Heart left ventricle (tissue), 16 donors: ENCODE data around the gene MEGF8. TPM values are rescaled to one million over a fixed set of nuclear protein-coding genes. Genes with fewer than 3 reads are reported as not detected.

Experiments used
- ATAC-seq, 4 donors: fragments of 200-7000 bp; cut with Tn5 transposase; one replicate each; pipeline ENCODE4 v1.9.1; 2020 to 2022; ENCODE audit warnings: moderate library complexity in 4 of 4, mild to moderate bottlenecking in 3 of 4, moderate number of reproducible peaks in 1 of 4
- DNase-seq, 5 donors: peaks; one replicate each; pipeline ENCODE4 v3.0.0-alpha.2; 2020
- H3K27ac ChIP-seq, 12 donors: fragments of 200-600 bp; sonication (generic) in 4 of 12; one replicate each; pipeline versions ENCODE4 v1.5.0 to v1.8.0; 2016 to 2022; ENCODE audit warnings: mild to moderate bottlenecking in 2 of 12
- H3K27me3 ChIP-seq, 9 donors: fragments of 200-600 bp; sonication (generic) in 2 of 9; one replicate each; pipeline versions ENCODE4 v1.5.1 to v1.8.0; 2016 to 2022; ENCODE audit warnings: mild to moderate bottlenecking in 3 of 9
- H3K36me3 ChIP-seq, 9 donors: fragments of 200-600 bp; sonication (generic) in 2 of 9; one replicate each; pipeline versions ENCODE4 v1.5.0 to v1.8.0; 2018 to 2022; ENCODE audit warnings: mild to moderate bottlenecking in 2 of 9
- H3K4me1 ChIP-seq, 12 donors: fragments of 200-600 bp; sonication (generic) in 4 of 12; one replicate each; pipeline versions ENCODE4 v1.5.0 to v1.8.0; 2016 to 2022; ENCODE audit warnings: mild to moderate bottlenecking in 3 of 12
- H3K4me3 ChIP-seq, 12 donors: fragments of 200-600 bp; sonication (generic) in 4 of 12; one replicate each; pipeline versions ENCODE4 v1.5.0 to v1.8.0; 2017 to 2022; ENCODE audit warnings: mild to moderate bottlenecking in 9 of 12, moderate library complexity in 4 of 12
- H3K9me3 ChIP-seq, 12 donors: fragments of 200-600 bp; sonication (generic) in 4 of 12; one replicate each; pipeline versions ENCODE4 v1.5.0 to v1.8.0; 2016 to 2022; ENCODE audit warnings: mild to moderate bottlenecking in 1 of 12
- POLR2A ChIP-seq, 2 donors: fragments of 450-650 bp; IDR thresholded peaks; one replicate each; pipeline ENCODE4 v1.6.1; 2017; ENCODE audit warnings: antibody characterized with exemption in 2 of 2, mild to moderate bottlenecking in 2 of 2, moderate library complexity in 2 of 2
- WGBS, 4 donors: extraction: QIAGEN DNeasy Blood & Tissue Kit in 2 of 4; methylation state at CpG; one replicate each; pipeline versions ENCODE4 v1.1.5 to v1.1.7; 2013 to 2018; 5-methylcytosine and 5-hydroxymethylcytosine counted together
- intact Hi-C, 10 donors: fragments of 100-400 bp; cut with DNase I; formaldehyde crosslinking; loops; one replicate each; pipeline versions ENCODE4 v1.11.1 to v1.14.2; 2022
- polyA plus RNA-seq, 2 donors: library from polyadenylated mRNA; stranded (reverse); fragments of 200-250 nt; gene quantifications; one replicate each; pipeline ENCODE4 v1.2.3, GENCODE V29; 2013
- total RNA-seq, 9 donors: library from RNA; depleted of rRNA in 2 of 9; stranded (reverse); fragments of >200 nt in 2 of 9; fragmentation: NEBNext Ultra II Directional in 3 of 9; extraction: Animal tissue kit (Norgen Biotek cat#: 25700) in 3 of 9; gene quantifications; one replicate each; pipeline versions ENCODE4 v1.1.0 to v1.2.4, GENCODE V29; 2016 to 2023
- TF ChIP-seq, protein P1 (sequence below), 12 donors: fragments of 200-600 bp; sonication (generic) in 4 of 12; IDR thresholded peaks; one replicate each; pipeline versions ENCODE4 v1.5.0 to v1.8.0; 2018 to 2022; ENCODE audit warnings: antibody characterized with exemption in 12 of 12, mild to moderate bottlenecking in 5 of 12
- donor health status: ischemic (EF 13 %, LVEDD 7.1; RV severe dilation, severe dysfunction).
- donor health status: healthy with polysubstance abuse.
- donor health status: DM: no; HTN: yes; CAD: no.
- donor health status: DM: no; HTN: no; CAD: no.
- donor health status: ischemic (EF 25% LVEDD 6.9; RV normal size, moderate dysfunction).
- donor health status: ischemic (EF 25% LVEDD 5.7; RV mildly dilated, moderate dysfunction).
- donor health status: healthy.
- donor health status: DM: yes; HTN: yes; CAD: no.
- donor health status: ischemic (EF 35%, LVEDD 5.7; RV mildly dilated, moderate dysfunction).
- donor health status: nonischemic (EF 11% LVEDD 7.7; RV severe dilation, severe dysfunction).
- donor health status: DM: yes; HTN: yes; CAD: no.
- donor health status: PGD.
- donor health status: ischemic (EF 29% LVEDD 5.4; RV normal size, mild dysfunction).
- donor health status: nonischemic (EF 23%, LVEDD 6.1; RV moderate dilation, normal function).

Gene MEGF8
- total and polyA plus RNA-seq, 11 donors = 22.8 to 50.4 (median 32.8) TPM

DNA sequence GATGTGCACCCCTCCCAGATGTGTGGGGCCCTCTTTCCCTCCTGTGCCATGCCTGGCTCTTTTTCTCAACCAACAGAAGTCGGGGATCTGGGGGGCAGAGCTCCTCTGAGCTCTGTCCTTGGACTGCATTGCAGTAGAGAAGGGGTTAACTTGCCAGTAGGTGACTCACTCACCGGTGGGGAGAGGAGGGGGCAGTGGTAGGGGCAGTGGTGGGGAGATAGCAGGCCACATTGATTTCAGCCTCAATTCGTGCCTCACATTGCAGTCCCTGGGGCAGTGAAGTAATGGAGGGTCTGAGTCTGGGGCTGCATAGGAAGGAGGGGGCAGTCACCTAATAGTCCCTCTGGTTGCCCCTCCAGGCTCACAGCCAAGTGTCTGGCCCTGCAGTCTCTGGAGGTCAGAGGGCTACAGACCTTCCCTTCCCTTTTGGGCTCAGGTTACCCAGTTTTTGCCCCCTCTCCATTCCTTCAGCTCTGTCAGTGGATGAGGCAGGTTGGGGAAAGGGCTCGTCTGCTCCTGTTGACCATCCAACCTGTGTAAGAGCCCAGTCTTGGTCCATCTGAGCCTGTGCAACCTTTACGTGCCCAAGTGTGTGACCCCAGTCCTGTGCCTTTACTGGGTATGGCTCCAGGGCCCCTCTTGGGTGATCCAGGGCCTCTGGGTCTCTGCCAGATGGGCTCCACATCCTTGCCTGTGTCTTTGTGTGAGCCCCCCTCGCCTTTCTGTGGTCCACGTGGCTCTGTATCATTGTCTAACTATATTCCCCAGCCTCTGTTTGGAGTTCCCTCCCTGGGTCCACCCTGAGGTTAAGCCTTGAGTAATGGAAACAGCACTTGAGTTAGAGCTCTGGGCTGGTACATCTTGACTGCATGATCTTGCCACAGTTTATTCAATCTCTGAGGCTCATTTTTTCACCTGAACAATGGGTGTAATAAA lies 43.3 kb upstream of the MEGF8 start:
- H3K4me1 ChIP-seq = peaks cover 30 to 88% (median 78%) of the 10 kb centered on the region in 12 donors
- H3K27me3 ChIP-seq = no peaks in the 10 kb centered on the region
- WGBS, 4 donors = 20 to 31% (median 24%) methylated on average over 5 to 7 of the region's 7 CpGs
- no peak for TF ChIP-seq POLR2A (IDR thresholded peaks at IDR 0.05)
- TF ChIP-seq, protein P1, sequence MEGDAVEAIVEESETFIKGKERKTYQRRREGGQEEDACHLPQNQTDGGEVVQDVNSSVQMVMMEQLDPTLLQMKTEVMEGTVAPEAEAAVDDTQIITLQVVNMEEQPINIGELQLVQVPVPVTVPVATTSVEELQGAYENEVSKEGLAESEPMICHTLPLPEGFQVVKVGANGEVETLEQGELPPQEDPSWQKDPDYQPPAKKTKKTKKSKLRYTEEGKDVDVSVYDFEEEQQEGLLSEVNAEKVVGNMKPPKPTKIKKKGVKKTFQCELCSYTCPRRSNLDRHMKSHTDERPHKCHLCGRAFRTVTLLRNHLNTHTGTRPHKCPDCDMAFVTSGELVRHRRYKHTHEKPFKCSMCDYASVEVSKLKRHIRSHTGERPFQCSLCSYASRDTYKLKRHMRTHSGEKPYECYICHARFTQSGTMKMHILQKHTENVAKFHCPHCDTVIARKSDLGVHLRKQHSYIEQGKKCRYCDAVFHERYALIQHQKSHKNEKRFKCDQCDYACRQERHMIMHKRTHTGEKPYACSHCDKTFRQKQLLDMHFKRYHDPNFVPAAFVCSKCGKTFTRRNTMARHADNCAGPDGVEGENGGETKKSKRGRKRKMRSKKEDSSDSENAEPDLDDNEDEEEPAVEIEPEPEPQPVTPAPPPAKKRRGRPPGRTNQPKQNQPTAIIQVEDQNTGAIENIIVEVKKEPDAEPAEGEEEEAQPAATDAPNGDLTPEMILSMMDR (IDR thresholded peaks at IDR 0.05) = no peak
- no peaks in the 10 kb centered on the region for H3K9me3 ChIP-seq
- H3K4me3 ChIP-seq = peak overlapping the region in 10 of 12 donors; percentile 51 to 97 (median 78)
- peaks cover 0 to 5% (median 3%) of the 10 kb centered on the region in 9 donors for H3K36me3 ChIP-seq
- ATAC-seq (no peak), DNase-seq (peak in 1 of 5 donors; percentile 36)
- peak overlapping the region; percentile 95 to 100 (median 96) for H3K27ac ChIP-seq
- intact Hi-C loops = loop anchor here in 4 of 10 donors (1.0 to 5.0 kb wide), 4 partner anchors 13 to 40 kb away; partner anchors contain the start of genes CIC (in 1 of the 4), ERF (in 1 of the 4) and GSK3A (in 1 of the 4)

DNA sequence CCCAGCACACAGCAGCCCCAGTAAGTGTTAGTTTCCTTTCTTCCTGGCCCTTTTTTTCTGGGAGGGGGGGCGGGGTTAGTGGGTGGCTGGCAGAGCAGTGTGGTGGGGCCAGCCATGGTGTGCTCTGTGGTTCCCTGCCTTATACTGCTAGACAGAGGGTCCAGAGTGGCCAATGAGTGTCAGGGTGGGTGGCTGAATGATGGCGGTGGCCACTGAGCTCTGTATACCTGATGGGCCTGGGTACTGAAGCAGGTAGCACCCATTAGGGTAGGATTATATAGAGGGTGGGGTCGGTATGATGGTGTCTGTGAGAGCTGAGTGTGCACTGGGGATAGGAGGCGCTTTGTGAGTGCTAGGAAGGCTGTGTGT lies 42.6 kb upstream of the MEGF8 start:
- TF ChIP-seq POLR2A (IDR thresholded peaks at IDR 0.05) = no peak
- TF ChIP-seq, protein P1 (IDR thresholded peaks at IDR 0.05) = no peak
- intact Hi-C loops = loop anchor here in 2 of 10 donors (1.0 to 5.0 kb wide), 3 partner anchors 14 to 41 kb away; partner anchors contain the start of genes CIC (in 1 of the 2) and GSK3A (in 1 of the 2)

DNA sequence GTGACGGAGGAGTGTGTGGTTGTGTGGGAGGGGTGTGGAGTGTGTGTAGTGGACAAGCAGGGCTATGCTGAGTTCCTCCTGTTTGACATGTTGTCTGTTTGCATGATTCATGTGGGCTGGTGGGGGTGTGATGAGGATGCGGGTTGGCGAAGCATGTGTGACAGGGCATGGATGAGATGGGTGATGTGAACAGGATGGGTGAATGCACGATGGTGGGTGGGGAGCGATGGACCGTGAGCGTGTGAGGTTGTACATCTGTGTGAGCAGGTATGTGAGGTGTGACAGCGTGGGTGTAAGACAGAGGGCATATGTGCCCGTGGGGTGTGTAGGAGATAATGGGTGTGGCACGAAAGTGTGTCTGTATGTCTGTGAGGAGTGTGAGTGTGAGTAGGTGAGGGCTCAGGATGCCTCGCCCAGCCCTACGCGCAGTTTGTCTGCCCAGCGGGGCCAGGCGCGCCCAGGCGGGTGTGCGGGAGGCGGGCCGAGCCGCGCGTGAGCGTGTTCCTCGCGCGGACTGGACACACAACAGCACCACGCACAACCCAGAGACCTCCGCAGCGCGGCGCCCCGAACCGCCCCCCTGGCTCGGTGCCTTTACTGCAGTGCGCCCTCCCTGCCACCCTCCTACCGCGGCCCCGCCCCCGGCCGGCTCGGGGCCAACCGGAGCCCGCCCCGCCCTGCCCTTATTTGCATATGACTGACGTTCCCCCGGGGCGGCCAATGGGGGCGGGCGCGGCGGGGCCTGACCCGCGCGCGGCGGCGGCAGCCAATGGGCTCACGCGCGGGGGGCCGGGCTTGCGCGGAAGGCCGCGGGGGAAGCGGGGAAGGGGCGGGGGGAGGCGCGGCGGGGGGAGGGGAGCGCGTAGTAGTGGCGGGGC lies 42.0 kb upstream of the MEGF8 start:
- peak; percentile 97 to 98 (median 98) for DNase-seq
- intact Hi-C loops = loop anchor here in 3 of 10 donors (1.0 to 5.0 kb wide), 4 partner anchors 15 to 41 kb away; partner anchors contain the start of genes CIC (in 1 of the 3) and GSK3A (in 1 of the 3)
- H3K27ac ChIP-seq = peak overlapping the region; percentile 95 to 100 (median 96)

More for the DNA sequence above, 42.6 kb upstream of the MEGF8 start:
- H3K9me3 ChIP-seq = no peaks in the 10 kb centered on the region
- ATAC-seq (no peak), DNase-seq (no peak)
- 47 to 56% (median 52%) methylated on average over 4 of the region's 4 CpGs for WGBS, 4 donors
- H3K27me3 ChIP-seq = no peaks in the 10 kb centered on the region
- peaks cover 29 to 81% (median 71%) of the 10 kb centered on the region in 12 donors for H3K4me1 ChIP-seq
- H3K4me3 ChIP-seq = peak overlapping the region in 8 of 12 donors; percentile 51 to 86 (median 64)
- peaks cover 0 to 12% (median 10%) of the 10 kb centered on the region in 9 donors for H3K36me3 ChIP-seq
- peak overlapping the region; percentile 95 to 100 (median 96) for H3K27ac ChIP-seq

More for the DNA sequence above, 42.0 kb upstream of the MEGF8 start:
- peak overlapping the region; percentile 21 to 86 (median 60) for H3K4me3 ChIP-seq
- H3K27me3 ChIP-seq = no peaks in the 10 kb centered on the region
- WGBS, 4 donors = 2 to 6% (median 3%) methylated on average over 21 to 70 of the region's 74 CpGs
- H3K4me1 ChIP-seq = peaks cover 23 to 75% (median 65%) of the 10 kb centered on the region in 12 donors
- H3K9me3 ChIP-seq = no peaks in the 10 kb centered on the region
- ATAC-seq = peak; percentile 49 to 76 (median 70)
- peaks cover 0 to 18% (median 17%) of the 10 kb centered on the region in 9 donors for H3K36me3 ChIP-seq
- peak in 1 of 2 donors; percentile 46 for TF ChIP-seq POLR2A (IDR thresholded peaks at IDR 0.05)
- TF ChIP-seq, protein P1 (IDR thresholded peaks at IDR 0.05) = peak in 2 of 12 donors; percentile 11 to 13
